HG03159 (cell line): ENCODE results near the gene APPL2.
"Not testable (repeated sequence)": the region's sequence is repeated elsewhere in the genome, so short reads cannot be mapped to it uniquely, and the experiment has no call there.

Source experiments
- ATAC-seq: cut with Tn5 transposase; IDR thresholded peaks from one replicate; pipeline ENCODE4 v1.9.1; 2021; ENCODE audit warnings: mild to moderate bottlenecking, moderate library complexity; ENCODE audit not compliant: unreplicated experiment

Gene APPL2

DNA sequence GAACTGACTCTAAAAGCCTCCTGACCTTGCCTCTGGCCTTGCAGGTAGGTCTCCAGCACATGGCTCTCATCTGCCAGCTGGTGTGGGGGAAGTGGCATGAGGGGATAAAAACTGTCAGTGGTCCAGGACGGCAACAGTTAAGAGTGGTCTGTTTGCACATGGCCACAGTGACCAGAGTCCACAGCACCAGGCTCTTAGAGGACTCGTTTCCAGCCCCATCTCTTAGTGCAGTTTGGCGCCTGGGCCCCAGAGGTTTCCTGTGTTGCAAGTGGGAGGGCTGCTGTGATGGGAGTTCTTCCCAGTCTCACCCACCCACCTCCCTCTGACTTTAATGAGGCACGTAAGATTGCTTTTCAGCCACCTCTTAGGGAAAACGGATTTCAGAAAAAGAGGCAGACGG lies 37.0 kb downstream of the APPL2 start:
- ATAC-seq = no peak

DNA sequence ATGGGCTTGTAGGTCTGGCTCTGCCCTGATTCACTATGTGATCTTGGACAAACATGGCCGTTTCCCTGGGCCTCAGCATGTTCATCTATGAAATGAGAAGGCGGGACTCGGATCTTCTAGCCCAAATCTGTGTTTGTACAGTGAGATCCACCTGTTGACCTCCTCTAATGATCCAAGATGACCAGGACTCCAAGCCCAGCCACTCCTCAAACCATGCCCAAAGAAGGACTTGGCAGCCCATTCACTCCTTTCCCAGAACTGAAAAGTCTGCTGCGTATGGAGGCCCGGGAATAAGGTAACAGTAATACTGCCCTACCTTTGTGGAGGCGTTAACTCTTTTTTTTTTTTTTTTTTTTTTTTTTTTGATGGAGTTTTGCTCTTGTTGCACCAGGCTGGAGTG lies 39.9 kb downstream of the APPL2 start:
- ATAC-seq = no peak

DNA sequence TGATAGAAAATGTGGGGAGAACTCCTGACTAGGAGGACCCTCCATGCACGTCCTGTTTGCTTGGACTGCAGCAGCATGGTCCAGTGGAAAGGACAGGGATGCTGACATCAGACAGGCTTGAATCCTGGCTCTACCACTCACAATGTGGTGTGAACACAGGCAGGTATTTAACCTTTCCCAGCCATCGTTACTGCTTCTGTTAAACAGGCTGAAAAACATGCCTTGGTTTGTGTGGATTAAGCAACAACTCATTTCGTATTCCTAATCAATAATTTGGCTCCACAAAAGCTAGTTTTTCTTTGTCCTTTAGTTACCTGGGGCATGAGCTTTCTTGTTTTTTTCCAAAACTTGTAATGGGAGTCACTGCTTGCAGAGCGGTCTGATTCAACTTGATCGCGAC lies 41.0 kb downstream of the APPL2 start:
- ATAC-seq = no peak

DNA sequence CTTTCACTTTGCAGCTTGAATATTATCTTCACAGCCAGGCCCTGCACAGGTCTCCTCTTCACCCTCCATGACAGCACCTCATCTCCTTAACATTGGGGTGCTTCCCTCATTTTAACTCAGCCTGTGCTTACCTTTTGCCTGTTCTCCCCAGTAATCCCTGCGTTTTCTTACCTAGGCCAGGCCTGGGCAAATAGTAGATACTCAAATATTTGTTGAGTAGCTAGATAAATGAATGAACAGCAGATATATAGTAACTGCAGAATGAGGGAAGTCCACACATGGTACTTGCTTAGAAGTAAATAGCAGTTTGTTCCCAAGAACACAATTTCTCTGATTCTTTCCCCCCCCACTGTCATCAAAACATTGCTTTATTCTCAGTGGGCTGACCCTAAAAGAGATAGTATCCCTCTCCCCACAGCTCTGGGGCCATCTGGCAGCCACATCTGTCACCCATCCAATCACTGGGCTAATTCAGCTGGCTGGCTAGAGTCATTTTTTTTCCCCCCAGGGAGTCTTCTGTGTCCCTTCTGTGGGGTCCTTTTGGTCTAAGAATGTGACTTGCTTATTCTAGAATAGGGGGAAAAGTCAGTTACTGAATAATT lies 43.2 kb downstream of the APPL2 start:
- no peak for ATAC-seq

DNA sequence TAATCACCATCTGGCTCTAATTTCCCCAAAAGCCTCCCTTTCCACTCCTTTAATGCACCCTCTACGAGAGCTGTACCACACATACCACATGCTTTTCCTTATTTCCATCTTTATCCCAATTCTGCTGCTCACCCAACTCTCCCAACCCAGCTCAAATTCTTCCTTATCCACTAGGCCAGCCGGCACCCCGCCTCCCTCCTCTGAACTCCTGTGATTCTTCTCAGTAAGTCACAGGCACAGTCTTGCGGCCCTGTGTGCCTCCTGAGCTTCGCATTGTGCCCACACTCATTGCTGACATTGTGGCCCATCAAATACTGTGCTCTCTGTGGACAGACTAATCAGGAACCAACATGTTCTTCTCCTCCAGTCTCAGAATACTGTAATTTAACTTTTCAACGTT lies 45.4 kb downstream of the APPL2 start:
- no peak for ATAC-seq

DNA sequence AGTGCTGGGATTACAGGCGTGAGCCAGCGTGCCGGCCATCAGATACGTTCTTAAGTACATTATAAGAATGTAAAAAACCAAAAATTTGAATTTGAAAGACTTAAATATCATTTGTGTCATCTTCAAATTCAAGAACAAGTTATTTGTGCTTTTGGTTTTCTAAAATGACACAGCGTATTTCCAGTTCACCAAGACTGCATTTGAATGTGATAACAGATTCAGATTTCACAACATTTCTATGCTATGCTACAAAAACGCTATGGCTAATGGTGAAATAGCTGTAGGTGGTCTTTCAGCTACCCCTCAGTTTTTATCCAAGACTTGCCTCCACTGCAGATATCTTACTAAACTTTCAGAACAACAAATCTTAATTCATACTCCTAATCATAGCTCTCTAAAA lies 46.7 kb downstream of the APPL2 start:
- no peak for ATAC-seq

DNA sequence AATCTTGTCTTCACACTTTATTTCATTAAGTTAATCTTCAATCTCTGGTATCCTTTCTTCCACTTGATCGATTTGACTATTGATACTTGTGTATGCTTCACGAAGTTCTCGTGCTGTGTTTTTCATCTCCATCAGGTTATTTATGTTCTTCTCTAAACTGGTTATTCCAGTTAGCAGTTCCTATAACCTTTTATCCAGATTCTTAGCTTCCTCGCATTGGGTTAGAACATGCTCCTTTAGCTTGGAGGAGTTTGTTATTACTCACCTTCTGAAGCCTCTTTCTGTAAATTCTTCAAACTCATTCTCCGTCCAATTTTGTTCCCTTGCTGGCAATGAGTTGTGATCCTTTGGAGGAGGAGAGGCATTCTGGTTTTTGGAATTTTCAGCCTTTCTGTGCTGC lies 52.0 kb downstream of the APPL2 start:
- ATAC-seq = not testable (repeated sequence)

DNA sequence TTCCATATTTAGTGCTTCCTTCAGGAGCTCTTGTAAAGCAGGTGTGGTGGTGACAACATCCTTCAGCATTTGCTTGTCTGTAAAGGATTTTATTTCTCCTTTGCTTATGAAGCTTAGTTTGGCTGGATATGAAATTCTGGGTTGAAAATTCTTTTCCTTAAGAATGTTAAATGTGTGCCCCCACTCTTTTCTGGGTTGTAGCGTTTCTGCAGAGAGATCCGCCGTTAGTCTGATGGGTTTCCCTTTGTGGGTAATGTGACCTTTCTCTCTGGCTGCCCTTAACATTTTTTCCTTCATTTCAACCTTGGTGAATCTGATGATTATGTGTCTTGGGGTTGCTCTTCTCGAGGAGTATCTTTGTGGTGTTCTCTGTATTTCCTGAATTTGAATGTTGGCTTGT lies 52.6 kb downstream of the APPL2 start:
- ATAC-seq = not testable (repeated sequence)

DNA sequence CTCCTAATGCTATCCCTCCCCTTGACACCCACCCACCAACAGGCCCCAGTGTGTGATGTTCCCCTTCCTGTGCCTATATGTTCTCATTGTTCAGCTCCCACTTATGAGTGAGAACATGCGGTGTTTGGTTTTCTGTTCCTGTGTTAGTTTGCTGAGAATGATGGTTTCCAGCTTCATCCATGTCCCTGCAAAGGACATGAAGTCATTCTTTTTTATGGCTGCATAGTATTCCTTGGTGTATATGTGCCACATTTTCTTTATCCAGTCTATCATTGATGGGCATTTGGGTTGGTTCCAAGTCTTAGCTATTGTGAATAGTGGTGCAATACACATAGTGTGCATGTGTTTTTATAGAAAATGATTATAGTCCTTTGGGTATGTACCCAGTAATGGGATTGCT lies 56.9 kb downstream of the APPL2 start:
- ATAC-seq = not testable (repeated sequence)

DNA sequence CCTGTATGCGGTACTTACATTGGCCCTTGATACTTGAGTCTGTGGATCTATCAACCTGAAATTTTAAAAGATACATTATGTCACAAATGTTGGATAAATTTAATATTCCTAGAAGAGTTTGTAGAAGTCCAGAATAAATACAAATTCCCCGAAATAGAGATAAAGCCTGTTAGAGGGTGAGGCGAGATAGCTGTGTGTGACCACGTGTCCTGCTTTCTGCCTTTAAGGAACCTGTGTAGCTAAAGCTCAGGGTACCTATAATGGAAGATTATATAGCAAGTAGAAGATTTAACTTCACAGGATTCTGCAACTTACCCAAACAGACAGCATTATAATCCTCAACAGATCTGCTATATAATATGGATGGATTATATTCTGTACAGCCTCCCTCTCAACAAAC lies 58.8 kb downstream of the APPL2 start:
- ATAC-seq = no peak

DNA sequence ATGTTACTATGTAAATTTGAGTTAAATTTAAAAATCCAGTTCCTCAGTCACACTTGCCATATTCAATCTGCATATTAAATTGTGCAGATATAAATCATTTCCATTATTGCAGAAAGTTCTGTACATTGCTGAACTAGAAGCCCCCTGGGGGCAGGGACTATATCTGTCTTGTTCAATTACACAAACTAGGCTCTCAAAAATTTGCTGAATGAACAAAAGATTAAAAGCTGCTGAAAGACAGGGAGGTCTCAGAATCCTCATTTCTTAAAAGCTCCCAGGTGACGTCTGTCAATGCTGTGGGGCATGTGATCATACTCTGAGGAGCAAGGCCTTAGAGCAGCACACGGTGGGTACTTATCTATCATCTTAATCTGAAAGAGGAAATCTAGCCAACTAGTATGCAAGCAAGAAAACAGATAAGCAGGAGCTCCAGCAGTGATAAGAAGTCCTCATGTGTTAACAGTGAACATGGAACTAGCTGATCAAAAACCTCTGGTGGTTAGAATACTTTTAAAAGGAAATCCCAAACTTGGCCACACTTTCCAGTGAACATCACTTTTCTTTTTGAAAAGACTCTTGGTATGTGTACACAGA lies 60.5 kb downstream of the APPL2 start:
- no peak for ATAC-seq

DNA sequence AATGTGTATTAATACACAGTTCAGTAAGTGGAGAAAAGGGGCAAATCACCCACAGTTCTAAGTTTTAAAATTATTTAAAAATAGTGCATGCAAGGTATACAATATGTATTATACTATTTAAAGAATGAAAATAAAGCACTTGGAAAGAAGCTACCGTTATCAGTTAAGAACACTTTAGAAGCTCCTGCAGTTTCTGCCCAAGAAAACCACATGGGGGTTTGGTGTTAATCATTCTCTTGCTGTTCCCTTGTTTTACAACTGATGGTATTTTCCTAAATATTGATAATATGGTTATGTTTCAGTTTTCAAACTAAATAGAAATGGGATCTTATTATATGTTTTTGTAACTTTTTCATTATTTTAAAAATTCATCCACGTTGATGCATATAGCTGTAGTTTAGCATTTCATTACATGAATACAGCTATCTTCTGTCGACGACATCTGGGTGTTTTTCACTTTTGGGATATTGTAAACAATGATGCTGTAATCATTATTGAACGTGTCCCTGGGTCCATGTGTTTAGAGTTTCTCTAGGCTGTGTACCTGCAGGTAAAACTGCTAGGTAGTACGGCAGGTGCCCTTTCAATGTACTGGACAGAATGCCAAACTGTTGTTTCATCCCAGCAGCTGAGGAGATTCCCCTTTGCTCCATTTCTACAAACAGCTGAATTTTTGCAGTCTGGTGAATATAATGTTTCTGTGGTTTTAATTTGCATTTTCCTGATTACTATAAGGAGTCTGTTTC lies 64.1 kb downstream of the APPL2 start:
- no peak for ATAC-seq

DNA sequence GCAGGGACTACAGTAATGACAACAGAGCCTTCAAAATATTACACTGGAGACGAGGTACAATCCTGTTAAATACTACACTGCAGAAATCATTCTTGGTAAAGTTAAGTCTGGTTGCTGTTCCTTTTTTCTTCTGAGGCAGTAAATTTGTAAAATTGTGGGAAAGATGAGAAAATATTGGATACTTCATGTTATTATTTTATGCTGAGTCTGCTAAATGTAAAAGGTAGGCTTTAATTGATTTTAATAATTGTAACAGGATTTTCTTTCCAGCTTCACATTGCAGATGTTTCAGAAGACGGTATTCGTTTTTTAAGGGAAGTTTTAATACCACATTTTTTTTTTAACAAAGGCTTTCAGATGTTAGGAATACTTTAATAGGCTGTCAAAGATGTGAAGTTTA lies 65.8 kb downstream of the APPL2 start:
- ATAC-seq = no peak

DNA sequence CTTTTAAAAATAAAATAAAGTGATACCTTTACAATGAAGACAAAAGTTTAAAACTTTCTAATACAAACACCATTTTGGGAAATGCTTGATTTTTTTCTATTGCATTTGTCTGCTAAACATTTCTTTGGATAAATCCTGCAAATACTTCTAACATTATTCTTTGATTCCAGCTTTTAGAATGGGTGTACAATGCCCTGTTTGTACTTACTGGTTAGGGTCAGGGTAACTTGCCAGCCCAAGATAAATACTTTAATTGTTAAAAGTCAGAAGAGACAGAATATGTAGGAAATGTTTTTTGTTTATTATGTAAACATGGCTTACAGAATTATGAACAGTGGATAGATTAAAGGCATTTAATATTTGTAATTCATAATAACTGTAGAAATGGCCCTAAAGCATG lies 68.0 kb downstream of the APPL2 start:
- ATAC-seq = no peak

DNA sequence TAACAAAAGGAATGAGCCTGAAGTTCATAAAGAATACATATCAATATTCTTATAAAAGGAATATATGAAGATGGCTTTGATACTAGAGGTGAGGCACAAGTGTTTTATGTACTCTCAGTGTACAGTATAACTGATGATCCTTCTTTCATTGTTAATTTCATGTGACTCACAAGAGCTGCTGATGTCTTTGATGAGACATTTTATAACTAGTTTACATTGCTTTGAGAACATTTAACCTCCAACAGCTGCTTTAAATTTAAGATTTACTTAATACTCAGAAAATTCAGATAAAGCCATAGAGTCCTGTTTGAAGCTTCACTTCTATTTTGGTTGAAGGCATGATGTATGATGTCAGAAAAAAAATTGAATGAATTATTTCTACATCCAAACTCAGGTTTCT lies 68.6 kb downstream of the APPL2 start:
- ATAC-seq = no peak

DNA sequence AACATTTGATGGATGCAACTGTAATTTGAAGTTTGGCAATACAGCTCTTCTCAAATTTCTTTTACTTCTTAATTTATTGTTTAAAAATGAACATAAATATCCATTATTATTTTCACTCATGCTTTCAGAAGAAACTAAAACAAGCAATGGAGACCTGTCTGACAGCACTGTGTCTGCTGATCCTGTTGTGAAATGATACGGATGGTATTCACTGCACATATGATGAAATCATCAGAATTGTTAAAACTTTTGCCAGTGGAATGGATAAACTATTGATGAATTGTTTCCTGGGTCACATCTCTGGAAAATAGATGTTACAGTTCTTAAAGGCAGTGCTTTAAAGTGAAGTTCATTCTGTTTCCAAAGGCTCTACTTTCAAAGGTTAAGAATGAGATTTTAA lies 69.2 kb downstream of the APPL2 start:
- no peak for ATAC-seq

DNA sequence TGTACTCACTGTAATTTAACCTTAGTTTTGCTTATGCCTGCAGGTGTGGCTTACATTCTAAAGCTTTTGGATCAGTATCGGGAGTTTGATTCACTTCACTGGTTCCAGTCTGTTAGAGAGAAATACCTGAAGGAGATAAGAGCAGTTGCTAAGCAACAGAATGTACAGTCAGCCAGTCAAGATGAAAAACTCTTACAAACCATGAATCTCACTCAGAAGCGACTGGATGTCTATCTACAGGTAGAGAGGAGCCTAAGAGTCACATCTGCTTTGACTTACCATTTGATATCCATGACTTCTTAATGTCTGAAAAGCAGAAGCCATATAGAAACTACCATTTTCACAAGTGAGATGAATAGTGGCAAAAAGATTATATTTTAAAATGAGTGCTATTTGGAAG lies 71.9 kb downstream of the APPL2 start:
- no peak for ATAC-seq

DNA sequence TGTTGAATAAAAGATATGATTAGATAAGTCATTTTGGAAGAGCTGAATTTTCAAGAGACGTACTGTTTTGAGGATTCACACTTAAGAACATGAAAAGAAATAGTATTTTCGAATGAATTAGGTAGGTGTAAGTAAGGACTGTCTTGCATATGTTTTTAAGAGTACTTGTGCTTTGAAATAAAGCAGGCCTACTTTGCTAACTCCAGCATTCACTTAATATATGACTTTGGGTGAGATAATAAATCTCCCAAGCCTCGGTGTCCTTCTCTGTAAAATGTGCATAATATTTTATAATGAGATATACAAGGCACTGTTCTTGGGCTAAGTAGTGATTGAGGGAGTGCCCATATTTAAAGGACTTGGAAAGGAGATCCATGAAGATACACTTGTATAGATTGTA lies 73.8 kb downstream of the APPL2 start:
- ATAC-seq = no peak

DNA sequence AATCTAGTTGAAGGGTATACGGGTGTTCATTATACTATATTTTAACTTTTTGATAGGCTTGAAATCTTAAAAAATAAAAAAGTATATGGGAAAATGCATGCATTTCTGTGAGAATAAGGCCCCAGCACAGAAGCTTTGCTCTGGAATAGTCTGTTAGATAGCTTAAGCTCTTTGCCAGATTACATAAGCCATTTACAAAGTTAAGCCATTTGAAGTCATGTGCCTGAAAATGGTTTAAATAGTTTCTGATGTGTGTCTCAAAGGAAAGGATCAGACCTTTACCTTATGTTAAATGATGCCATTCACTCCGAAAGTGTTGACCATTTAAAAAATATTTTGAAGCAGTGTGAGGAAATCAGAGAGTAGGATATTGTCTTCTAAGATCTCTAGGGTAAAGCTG lies 77.1 kb downstream of the APPL2 start:
- ATAC-seq = no peak

DNA sequence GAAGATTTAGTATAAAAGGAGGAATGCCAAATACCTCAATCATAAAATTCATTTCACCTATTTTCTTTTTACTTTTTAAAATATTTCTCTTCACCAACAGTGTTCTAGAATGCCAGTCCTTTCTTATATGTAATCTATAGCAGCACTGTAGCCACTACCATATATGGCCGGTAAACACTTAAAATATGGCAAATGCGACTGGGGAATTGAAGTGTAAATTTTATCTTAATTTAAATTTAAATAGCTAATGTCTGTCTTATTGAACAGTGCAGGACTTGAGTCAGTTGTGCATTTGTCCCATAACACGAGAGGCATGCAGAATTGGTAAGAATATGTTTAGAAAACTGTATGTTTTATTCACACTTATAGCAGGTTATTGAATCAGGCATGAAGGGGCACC lies 78.4 kb downstream of the APPL2 start:
- no peak for ATAC-seq

DNA sequence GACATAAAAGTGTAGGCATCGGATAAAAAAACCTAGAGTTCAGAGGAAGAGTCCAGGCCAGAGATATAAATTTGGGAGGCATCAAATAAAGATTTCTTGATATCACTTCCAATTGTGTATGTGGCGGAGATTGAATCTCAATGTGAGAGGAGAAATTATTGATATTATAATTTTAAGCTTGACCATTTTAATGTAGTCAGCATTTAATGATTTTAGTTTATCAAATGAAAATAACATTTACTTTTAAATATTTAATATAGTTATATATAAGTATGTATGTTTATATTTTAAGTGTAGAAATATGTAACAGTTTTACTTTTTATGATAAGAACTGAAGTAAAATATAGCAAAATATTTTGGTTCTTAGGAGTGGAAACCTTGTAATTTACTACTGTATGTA lies 79.7 kb downstream of the APPL2 start:
- ATAC-seq = no peak

DNA sequence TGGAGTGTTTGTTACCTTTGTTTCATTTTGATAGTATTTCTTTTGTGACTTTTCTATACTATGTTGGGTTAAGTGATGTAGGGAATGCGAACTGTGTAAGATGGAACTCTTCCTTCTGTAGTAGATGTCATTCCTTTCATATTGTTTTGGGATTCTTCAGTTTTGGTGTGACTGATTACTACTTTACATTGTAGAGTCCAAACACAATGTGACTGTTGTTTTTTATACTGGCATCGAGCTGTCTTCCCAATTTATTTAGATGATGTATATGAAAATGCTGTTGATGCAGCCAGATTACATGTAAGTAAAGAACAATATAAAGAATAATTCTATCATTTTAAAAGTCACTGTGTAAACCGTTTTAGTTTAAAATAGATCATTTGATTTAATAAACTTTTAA lies 93.7 kb downstream of the APPL2 start:
- no peak for ATAC-seq
